ENCODE measurements around the gene PLK3.
"Not testable (repeated sequence)": the region's sequence is repeated elsewhere in the genome, so short reads cannot be mapped to it uniquely, and the experiment has no call there.

The PLK3 gene

GRCh38 chr1:44799770-44800584, at the start of gene PLK3:
Gene PLK3, plus strand, starts transcription at chr1:44800377. Its CDS starts 87 bp downstream, at chr1:44800464.
- DNase-seq (ENCODE audit: low read depth in 1 of 2, low spot score in 1 of 2): peak; percentile 94 to 98

GRCh38 chr1:44757420-44757819, 42.8 kb upstream of the PLK3 start:
- no peak for DNase-seq (ENCODE audit: low read depth in 1 of 2, low spot score in 1 of 2)

- no peak for DNase-seq (ENCODE audit: low read depth in 1 of 2, low spot score in 1 of 2)
Observed at GRCh38 chr1:44759077-44759476, 41.1 kb upstream of the PLK3 start.

- no peak for DNase-seq (ENCODE audit: low read depth in 1 of 2, low spot score in 1 of 2)
Observed at GRCh38 chr1:44760876-44761275, 39.3 kb upstream of the PLK3 start.

GRCh38 chr1:44766421-44766820, 33.8 kb upstream of the PLK3 start:
- DNase-seq (ENCODE audit: low read depth in 1 of 2, low spot score in 1 of 2): not testable (repeated sequence)

- DNase-seq (ENCODE audit: low read depth in 1 of 2, low spot score in 1 of 2): peak; percentile 85 to 92
Observed at GRCh38 chr1:44775078-44775929, 24.9 kb upstream of the PLK3 start, which contains the start of gene RPS8. Gene RPS8, plus strand, starts transcription at chr1:44775540. Its CDS starts 57 bp downstream, at chr1:44775597.

GRCh38 chr1:44775930-44776729, 24.0 kb upstream of the PLK3 start:
- DNase-seq (ENCODE audit: low read depth in 1 of 2, low spot score in 1 of 2): no peak

GRCh38 chr1:44776730-44777068, 23.5 kb upstream of the PLK3 start:
- no peak for DNase-seq (ENCODE audit: low read depth in 1 of 2, low spot score in 1 of 2)

- no peak for DNase-seq (ENCODE audit: low read depth in 1 of 2, low spot score in 1 of 2)
Observed at GRCh38 chr1:44777547-44777946, 22.6 kb upstream of the PLK3 start.

GRCh38 chr1:44777969-44778635, 22.1 kb upstream of the PLK3 start:
- no peak for DNase-seq (ENCODE audit: low read depth in 1 of 2, low spot score in 1 of 2)

GRCh38 chr1:44778705-44779576, 21.2 kb upstream of the PLK3 start:
- DNase-seq (ENCODE audit: low read depth in 1 of 2, low spot score in 1 of 2): no peak

- DNase-seq (ENCODE audit: low read depth in 1 of 2, low spot score in 1 of 2): no peak
Observed at GRCh38 chr1:44780583-44781121, 19.5 kb upstream of the PLK3 start.

- no peak for DNase-seq (ENCODE audit: low read depth in 1 of 2, low spot score in 1 of 2)
Observed at GRCh38 chr1:44783697-44784093, 16.5 kb upstream of the PLK3 start.

- DNase-seq (ENCODE audit: low read depth in 1 of 2, low spot score in 1 of 2): no peak
Observed at GRCh38 chr1:44784094-44785028, 15.8 kb upstream of the PLK3 start.

- no peak for DNase-seq (ENCODE audit: low read depth in 1 of 2, low spot score in 1 of 2)
Observed at GRCh38 chr1:44785029-44785380, 15.2 kb upstream of the PLK3 start.

GRCh38 chr1:44785501-44786137, 14.6 kb upstream of the PLK3 start:
- DNase-seq (ENCODE audit: low read depth in 1 of 2, low spot score in 1 of 2): no peak

GRCh38 chr1:44786138-44786840, 13.9 kb upstream of the PLK3 start:
- peak; percentile 62 to 76 for DNase-seq (ENCODE audit: low read depth in 1 of 2, low spot score in 1 of 2)
